ENCODE data around the gene KIFAP3.

GRCh38 chr1:170064821-170065220, 9.7 kb downstream of the KIFAP3 start:
- no peak for TF ChIP-seq CTCF (IDR thresholded peaks at IDR 0.05)
- TF ChIP-seq EP300 (IDR thresholded peaks at IDR 0.05) = no peak
- no peak for TF ChIP-seq POLR2A (IDR thresholded peaks at IDR 0.05)
